Activated CD4-positive, alpha-beta T cell treated with anti-CD3 and anti-CD28 coated beads, Interleukin-2, Interleukin-4, amounts not matched to agents 100 ng/mL and 50 ng/mL, durations not matched to agents 16 hours and 8 hours (primary cell): ENCODE data around the gene TMEM131.

Experiments
- DNase-seq: peaks from one replicate; pipeline ENCODE4 v3.0.0-alpha.2; 2020; ENCODE audit warnings: low spot score

TMEM131 gene

DNA sequence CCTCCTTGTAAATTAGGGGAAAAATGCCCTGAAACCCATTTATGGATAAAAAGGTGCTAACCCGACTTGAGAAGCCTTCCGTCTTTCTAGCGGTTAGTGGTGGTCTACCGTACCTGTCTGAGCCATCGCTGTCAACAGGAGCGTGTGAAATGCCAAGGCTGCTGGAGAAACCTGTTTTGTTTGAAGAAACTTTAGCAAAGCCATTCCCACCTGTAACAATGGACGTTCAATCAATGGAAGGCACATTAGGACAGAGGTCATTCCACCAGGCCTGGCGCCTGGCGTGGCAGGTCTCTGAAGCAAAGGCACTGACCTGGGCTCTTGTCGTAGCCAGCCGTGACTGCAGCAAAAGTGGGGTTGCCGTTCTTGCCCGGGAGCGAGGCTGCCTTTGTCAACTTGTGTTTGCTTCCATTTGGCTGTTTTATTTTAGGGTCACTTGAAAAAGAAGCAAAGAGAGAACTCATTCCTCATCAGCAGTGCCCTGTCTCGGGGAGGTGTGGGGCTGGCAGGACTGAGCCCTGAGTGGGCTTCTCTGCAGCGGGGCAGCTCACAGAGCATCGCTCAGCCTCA lies 235.2 kb downstream of the TMEM131 start:
- DNase-seq, result no peak

DNA sequence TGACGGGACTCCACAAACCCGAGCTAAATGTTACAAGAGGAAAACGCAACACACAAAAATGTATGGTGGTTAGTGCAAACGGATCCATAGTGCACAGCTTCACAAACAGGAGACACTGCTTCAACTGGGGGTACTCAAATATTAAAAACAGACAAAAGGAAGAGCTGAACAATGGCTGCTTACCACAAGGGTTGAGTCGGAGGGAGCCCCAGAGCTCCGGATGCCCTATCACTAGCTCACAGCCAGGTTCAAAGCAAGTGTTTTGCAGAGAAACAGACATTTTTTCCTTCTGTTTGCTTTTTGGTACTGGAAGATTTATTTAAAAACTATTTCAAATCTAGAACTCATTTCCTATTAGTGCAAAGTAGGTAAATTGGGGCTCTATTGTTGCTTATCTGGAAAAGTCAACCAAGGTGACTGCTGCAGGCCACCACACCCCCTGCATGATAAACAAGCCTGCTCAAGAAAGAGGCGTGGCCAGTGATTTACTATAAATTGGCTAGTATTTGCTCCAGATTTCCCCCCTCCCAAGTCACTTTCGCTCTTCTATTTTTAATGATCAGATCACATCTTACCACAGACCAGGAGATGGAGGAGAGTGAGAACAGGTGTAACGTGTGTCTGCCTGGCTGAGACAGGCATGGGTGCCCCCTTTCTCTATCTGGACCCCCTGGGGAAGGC lies 235.9 kb downstream of the TMEM131 start:
- no peak for DNase-seq

DNA sequence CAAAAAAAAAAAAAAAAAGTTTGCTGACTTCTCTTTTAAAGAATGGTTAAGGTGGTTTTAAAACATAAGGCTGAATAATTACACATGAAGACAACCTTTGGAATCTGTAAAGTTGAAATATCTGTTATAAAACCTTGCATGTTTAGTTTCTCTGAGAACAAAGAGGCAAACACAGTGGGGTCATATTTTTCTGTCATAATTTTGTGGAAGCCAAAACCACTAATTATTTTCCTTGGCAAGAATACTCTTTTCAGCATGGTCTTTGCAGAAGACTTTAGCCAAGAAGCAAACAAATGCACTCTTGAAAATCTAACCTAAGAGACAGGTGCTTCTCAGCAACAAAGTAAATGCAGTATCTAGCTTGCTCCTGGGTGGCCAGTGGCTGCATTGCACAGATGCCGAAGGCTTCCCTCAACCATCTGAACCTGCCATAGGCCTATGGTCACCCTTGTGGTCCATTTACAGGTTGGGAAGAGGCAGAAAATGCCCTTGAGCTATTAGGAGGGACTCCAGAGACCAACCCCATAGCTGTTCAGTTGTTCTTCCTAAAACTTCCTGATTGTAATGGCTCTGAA lies 237.5 kb downstream of the TMEM131 start:
- DNase-seq, result no peak

DNA sequence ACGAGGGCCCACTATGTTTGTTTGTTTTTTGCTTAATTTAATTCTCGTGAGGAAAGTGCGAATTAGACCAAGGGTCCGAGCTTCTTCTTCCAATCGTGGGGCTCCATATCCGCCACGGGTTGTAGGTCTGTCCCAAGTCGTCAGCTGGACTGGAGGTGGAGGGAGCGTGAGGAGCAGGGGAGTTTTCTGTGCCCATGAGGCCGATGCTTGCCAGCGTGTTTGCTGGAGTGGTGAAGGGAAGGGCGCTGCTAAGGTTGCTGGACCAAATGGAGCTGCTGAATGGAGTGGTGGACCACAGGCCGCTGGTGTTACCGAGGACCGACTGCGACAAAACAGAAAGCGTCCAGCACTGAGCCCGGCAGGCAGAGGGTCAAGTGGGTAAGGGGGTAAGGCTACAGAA lies 238.7 kb downstream of the TMEM131 start:
- no peak for DNase-seq

DNA sequence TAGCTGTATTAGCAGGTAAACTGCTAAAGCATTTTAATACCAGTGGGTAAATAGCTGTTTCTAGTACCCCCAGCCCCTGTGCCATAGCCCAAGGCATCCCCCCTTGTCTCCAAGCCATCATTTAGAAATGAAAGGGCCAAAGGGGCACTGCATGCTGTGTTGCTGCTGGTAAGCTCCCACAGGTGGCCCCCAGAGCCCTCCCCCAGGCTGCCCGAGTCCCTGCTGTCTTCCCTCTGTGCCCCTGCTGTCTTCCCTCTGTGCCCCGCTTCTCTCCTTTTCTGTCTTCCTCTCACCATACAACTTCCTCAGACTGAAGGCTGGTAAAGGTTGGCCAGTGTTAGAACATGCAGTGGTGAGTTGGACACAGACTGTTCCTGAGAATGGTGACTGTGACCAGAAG lies 240.3 kb downstream of the TMEM131 start:
- DNase-seq, result no peak

DNA sequence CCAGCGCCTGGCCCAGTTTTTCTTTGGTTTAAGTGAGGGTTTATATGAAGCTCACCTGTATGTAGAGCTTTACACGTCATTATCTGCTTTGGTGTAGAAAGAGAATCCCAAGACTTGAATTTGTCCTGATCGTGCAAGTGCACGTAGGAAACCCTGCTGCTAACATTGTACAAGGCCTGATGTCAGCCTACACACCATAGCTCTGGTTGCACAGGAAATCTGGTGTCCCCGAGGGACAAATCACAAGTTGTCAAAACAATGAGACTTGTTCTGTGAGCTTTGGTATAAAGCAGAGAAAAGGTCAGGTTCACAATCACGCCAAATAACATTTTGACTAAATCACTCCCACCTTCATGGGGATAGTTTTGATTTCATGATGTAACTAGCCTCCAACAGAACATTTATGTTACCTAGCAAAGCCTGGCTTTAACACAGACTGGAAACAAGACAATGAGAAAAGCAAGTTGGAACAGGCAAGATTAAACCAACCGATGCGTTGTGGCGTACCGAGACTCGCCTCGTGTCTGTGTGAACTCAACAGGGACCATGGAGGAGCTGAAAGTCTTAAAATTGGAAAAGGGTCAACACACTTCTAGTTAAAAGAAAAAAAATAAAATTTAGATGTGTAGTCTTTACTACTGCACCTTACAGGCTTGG lies 240.9 kb downstream of the TMEM131 start:
- no peak for DNase-seq

DNA sequence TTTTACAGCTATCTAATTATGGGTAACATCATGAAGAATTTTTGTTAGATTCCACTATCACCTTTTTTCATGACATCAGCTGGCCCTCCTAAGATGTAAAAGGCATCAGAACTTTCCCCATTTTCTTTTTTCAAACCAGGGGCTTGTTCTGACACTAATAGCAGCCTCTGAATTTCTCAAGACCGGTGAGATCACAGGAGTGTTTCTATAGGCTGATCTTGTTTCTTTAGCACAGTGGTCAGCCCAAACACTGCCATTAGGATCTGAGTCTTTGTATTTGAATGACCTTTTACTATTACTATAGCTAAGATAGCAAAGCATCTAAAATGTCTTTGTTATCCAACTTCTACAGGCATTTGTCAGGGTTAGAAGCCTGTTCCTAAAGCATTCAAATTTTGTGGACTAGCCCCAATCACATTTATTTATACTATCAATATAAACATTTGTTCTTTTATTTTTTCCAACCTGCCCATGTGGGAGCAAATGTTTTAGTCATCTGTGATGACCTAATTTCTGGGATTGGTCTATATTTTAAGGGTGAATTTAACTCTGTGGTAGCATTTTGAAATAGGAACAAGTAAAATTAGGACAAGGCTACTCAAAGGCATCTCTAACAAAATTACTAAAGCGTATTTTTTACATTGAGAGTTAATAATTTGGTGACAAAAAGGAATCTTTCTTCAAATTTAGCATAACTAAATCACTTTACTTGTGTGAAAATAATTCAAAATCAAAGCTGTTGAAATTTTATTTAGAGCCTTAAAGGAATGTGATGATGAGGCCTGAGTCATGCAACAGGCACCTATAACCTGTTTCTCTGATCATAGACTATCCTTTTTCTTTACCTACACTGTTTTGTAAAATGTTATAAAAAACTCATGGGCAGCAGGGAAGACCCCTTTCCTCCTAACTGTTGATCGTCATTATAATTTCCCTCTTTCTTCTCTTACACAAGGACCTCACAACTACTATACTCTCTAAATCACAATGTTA lies 243.1 kb downstream of the TMEM131 start:
- DNase-seq, result no peak

DNA sequence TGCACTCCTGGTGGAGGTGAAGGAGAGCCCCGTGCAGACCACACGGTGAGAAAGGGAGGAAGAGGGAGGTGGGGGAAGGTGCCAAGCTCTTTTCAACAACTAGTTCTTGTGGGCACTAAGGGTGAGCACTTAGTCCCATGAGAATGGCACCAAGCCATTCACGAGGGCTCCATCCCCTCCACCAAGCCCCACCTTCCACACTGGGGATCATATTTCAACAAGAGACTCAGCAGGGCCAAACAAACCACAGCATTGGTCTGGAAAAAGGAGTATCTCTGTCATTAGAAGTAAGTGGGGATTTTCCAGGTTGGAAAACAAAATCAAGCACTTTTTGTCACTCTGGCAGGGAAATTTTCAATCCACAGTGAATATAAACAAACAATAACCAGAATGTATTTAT lies 244.0 kb downstream of the TMEM131 start:
- no peak for DNase-seq

DNA sequence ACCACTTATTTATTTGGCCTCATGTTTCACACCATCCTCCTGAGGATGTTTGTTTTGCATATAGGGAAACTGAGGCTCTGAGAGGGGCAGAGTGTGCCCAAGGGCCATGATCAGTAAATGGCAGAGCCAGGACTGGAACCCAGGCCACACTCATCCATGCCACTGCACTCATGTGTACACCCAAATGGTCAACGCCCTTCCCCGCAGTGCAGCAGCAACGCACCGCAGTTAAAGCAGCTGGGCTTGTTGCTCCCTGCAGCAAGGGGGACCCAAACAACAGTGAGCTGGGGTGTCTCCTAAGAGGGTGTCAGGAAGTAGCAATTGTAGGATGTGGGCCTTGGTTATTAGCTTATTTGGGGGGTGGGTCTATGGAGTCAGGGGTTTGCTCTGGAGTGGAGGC lies 245.7 kb downstream of the TMEM131 start:
- no peak for DNase-seq

DNA sequence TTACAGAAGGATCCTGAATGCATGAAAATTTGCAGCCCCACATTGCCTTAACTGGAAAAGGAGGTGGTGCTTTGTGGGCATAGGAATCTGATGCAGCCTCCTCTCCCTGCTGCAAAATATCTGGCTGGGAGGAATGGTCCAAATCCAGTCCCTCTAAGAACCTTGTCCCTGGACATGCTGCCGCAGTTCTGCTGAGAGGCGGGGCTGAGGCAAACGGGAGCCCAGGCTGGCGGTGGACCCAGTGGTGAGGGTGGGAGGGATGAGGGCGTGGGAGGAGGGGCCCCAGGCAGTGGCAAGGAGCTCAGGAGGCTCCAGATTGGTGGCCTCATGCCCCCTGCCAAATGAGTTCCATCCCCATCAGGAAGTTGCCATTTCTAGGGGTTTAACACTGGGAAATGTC lies 246.2 kb downstream of the TMEM131 start:
- DNase-seq, result no peak

DNA sequence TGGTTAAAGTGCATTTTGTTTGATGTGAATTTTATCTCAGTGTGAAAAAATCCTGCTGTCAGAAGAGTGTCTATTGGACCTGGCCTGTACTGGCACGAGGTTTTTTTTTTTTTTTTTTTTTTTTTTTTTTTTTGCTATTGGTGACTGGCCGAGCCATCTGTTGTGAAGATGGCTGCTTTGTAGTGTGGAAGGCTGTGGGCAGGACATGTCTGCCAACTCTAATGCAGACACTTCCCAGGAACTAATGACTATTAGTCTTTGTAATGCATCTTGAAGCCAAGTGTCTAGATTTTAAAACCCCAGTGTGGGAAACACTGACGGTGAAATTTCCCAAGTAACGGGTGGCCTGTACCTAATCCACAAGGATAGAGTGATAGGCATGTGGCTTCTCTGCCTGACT lies 248.0 kb downstream of the TMEM131 start:
- DNase-seq, result no peak

DNA sequence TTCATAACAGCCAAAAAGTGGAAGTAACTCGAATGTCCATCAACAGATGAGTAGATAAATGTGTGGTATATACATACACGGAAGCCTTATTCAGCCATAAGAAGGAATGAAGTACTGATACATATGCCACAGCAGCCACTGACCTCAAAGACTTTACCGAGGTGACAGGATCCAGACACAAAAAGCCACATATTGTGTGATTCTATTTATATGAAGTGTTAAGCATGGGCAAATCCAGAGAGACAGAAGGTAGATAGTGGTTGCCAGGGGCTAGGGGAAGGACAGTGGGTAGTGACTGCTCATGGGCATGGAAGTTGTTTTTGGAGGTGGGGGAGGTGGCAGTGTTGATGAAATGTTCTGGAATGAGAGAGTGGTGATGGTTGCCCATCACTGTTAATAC lies 248.5 kb downstream of the TMEM131 start:
- DNase-seq, result no peak

DNA sequence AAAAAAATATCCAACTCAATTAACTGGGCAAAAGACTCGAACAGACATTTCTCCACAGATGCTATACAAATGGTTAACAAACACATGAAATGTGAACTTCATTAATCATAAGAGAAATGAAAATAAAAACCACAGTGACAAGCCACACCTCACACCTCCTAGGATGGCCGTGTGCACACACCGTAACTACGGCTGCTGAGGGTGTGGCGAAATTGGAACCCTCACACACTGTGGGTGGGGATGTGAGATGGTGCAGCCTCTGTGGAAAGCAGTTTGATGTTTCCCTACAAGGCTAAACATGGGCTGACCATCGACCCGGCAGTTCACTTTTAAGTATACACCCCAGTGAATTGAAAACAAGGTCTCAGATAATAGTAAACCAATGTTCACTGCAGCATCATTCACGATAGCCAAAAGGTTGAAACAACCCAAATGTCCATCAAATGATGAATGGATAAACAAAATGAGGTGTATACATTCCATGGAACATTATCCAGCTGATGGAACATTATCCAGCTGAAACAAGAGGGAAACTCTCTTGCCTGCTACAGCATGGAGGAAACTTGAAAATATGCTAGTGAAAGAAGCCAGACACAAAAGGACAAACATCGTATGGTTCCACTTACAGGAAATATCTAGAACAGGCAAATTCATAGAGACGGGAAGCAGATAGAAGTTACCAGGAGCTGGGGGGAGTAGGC lies 250.1 kb downstream of the TMEM131 start:
- DNase-seq, result peak; percentile 75

DNA sequence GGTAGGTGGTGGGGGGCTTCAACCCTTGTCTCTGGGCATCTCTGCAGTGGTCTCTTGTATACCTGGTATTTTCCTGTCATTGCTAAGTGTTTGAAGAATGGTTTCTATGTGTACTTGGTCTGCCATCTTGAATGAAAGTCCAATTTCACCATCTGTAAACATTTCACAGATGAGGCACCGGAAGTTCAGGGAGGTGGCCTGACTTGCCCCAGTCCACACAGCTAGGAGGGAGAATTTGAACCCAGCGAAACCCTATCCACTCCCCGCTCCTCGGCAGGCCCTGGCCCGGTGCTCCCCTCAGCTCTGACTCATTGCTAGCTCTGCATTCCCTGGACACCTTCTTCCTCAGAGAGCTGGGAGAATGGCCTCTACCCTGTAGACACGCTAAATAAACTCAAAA lies 251.8 kb downstream of the TMEM131 start:
- DNase-seq, result no peak

DNA sequence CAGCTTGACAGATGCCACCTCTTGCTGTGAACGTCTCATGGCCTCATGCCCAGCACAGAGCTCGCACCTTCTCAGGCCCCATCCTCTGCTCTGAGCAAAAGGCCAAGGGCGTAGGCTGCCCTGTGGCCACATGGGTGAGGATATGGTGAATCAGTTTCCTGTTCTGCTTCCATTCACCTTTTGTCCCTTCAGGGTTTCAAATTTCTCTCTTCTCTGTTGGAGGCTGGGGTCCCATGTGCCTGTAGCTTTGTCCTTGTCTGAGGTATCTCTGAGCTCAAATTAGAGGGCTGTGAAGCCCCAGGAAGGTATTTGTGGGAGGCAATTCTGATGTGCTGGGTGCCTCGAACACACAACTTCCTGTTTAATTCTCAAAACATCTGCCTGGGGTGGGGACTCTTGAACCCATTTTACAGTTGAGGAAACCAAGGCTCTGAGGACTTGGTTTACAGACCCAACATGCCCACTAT lies 253.3 kb downstream of the TMEM131 start:
- peak; percentile 27 for DNase-seq

DNA sequence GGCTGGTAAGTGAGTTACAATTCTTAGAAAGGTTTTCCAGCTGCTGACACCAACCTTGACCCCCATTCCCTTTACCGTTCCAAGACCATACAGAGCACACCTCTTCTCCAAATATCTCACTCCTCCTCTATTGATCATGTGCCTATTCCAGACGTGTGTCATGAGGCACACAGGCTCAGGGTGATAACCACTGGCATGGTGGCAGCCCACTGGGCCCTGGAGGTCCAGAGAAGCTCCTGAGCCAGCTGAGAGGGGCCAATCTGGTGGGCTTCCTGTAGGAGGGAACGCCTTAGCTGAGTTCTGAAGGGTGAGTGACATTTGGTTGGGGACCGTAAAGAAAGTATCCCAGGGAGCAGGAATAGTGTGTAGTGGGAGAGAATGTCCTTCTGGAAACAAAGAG lies 254.1 kb downstream of the TMEM131 start:
- no peak for DNase-seq

DNA sequence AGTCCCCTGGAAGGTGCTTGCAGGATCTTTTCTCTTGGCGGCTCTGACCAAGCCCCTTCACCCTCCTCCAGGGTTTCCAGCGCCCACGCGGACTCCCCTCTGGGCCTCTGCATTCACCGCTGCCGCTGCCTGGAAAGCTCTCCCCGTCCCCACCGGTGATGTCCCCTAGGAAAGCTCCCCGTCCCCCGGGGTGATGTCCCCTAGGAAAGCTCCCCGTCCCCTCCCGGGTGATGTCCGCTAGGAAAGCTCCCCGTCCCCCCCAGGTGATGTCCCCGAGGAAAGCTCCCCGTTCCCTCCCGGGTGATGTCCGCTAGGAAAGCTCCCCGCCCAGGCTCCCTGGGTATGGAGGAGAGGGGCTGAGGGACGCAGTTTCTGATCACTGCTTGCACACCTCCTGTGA lies 254.5 kb downstream of the TMEM131 start:
- DNase-seq, result no peak

DNA sequence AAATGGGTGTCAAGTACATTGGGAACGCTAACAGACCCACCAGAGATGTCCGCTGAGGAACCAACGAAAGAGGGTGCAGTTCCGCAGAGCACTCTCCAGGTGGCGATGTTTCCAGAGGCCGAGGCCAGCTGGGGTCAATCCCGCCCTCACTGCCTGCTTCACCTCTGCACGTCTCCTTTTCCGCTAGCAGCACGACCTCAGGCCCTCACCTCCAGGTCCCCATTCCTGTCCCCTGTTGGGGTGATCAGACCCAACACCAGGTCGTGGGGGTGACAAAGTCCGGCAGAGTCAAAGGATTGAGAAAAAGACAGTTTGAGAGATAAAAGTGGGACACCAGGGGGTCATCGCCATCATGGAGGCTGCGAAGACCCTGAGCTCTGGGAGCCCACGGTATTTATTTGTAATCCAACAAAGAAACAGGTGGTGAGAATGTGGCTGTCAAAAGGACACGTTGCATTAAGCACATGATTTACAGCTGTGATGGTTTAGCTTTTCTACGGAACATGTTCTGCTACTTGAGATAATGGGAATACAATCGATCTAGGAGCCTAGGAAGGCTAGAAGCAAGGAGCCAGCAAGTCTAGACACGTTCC lies 255.1 kb downstream of the TMEM131 start:
- peak; percentile 30 for DNase-seq

DNA sequence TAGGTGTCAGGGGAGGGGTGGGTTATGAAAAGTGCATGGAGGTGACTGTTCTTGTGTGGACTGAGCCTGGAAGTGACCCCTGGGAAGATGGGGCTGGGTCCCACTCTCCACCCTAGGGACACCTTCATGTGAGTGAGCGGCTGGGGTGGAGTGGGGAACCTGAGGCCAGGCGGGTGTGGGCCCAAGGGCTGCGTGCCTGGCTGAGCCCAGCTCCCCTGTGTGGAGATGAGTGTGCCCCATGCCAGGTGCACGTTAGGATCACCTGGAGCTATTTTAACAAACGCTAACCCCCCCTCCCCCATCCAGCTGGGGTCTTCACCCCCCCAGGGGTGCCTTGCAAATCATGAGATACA lies 255.9 kb downstream of the TMEM131 start:
- DNase-seq, result no peak

DNA sequence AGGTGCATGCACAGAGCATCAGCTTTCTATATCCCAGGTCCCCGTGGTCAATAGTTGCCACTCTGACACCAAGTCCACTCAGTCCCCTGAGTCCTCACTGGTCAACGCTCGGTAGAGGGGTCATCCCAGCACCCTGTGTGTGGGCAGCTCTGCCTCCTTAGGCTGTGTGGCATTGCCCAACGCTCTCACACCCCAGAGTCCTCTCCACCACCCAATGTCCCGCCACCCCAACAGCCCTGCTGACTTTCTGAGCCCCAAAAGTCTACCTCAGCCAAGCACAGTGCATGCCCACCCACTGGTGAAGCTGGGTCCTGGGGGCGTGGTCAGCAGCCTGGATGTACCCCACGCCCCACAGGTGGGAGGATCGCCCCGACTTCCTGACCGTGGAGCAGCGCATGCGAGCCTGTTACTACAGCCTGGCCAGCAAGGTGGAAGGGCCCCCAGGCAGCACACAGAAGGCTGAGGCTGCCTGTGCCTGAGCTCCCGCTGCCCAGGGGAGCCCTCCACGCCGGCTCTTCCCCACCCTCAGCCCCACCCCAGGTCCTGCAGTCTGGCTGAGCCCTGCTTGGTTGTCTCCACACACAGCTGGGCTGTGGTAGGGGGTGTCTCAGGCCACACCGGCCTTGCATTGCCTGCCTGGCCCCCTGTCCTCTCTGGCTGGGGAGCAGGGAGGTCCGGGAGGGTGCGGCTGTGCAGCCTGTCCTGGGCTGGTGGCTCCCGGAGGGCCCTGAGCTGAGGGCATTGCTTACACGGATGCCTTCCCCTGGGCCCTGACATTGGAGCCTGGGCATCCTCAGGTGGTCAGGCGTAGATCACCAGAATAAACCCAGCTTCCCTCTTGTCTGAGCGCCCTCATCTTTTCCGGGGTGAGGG lies 256.5 kb downstream of the TMEM131 start:
- DNase-seq, result no peak
